ENCODE data around the gene RSAD1.

Gene RSAD1

GRCh38 chr17:50529849-50530248 lies 51.2 kb downstream of the RSAD1 start:
- no peaks in the 10 kb centered on the region for H3K4me1 ChIP-seq (ENCODE audit: low read length)

GRCh38 chr17:50531428-50532025 lies 52.9 kb downstream of the RSAD1 start:
- no peaks in the 10 kb centered on the region for H3K9me3 ChIP-seq (replicated peaks; ENCODE audit: insufficient read depth, low read length)
- H2AFZ ChIP-seq (ENCODE audit: low read length) = no peak overlapping the region
- no peaks in the 10 kb centered on the region for H3K36me3 ChIP-seq (replicated peaks; ENCODE audit: insufficient read depth, low read length)
- H3K27me3 ChIP-seq (replicated peaks; ENCODE audit: insufficient read depth, low read length) = peaks cover 54% of the 10 kb centered on the region
- TF ChIP-seq CTCF (IDR thresholded peaks at IDR 0.05; ENCODE audit: low read length) = no peak
- no peak for TF ChIP-seq EZH2 (optimal IDR thresholded peaks at IDR 0.05; ENCODE audit: low read depth, low read length)
- TF ChIP-seq EZH2phosphoT487 (IDR thresholded peaks at IDR 0.05; ENCODE audit: low read length) = no peak
- H3K4me3 ChIP-seq (ENCODE audit: low read length) = no peak overlapping the region
- H3K4me1 ChIP-seq (ENCODE audit: low read length) = no peaks in the 10 kb centered on the region
- no peak for DNase-seq
- H3K79me2 ChIP-seq (ENCODE audit: low read length) = no peaks in the 10 kb centered on the region
- H3K9me2 ChIP-seq (replicated peaks; ENCODE audit: insufficient read depth, low read length) = no peaks in the 10 kb centered on the region
- H3K4me2 ChIP-seq (ENCODE audit: low read depth, low read length) = no peak overlapping the region
- no peaks in the 10 kb centered on the region for H4K20me1 ChIP-seq (ENCODE audit: insufficient read depth, low read length)
- no peak overlapping the region for H3K9ac ChIP-seq (ENCODE audit: low read length)
- H3K27ac ChIP-seq (ENCODE audit: low read length) = no peak overlapping the region
- no peaks in the 10 kb centered on the region for H3F3A ChIP-seq (ENCODE audit: insufficient read depth, low read length)

More at GRCh38 chr17:50529849-50530248, 51.2 kb downstream of the RSAD1 start:
- Histone ChIP-seq H3F3A (ENCODE audit: insufficient read depth, low read length) (no peaks in the 10 kb centered on the region), H3K9ac (ENCODE audit: low read length) (no peak overlapping the region), H3K36me3 (replicated peaks; ENCODE audit: insufficient read depth, low read length) (no peaks in the 10 kb centered on the region), H3K9me2 (replicated peaks; ENCODE audit: insufficient read depth, low read length) (no peaks in the 10 kb centered on the region), H3K4me3 (ENCODE audit: low read length) (no peak overlapping the region), H2AFZ (ENCODE audit: low read length) (no peak overlapping the region), H4K20me1 (ENCODE audit: insufficient read depth, low read length) (no peaks in the 10 kb centered on the region), H3K79me2 (ENCODE audit: low read length) (no peaks in the 10 kb centered on the region), H3K9me3 (replicated peaks; ENCODE audit: insufficient read depth, low read length) (no peaks in the 10 kb centered on the region), H3K27ac (ENCODE audit: low read length) (no peak overlapping the region), H3K27me3 (replicated peaks; ENCODE audit: insufficient read depth, low read length) (peaks cover 39% of the 10 kb centered on the region), H3K4me2 (ENCODE audit: low read depth, low read length) (no peak overlapping the region)
- no peak for DNase-seq
- TF ChIP-seq EZH2 (optimal IDR thresholded peaks at IDR 0.05; ENCODE audit: low read depth, low read length) (no peak), EZH2phosphoT487 (IDR thresholded peaks at IDR 0.05; ENCODE audit: low read length) (no peak)

GRCh38 chr17:50532452-50533024 lies 53.9 kb downstream of the RSAD1 start, which contains the start of gene EPN3:
EPN3 (plus strand) TSS chr17:50532735; CDS start chr17:50536557, 3,822 bp downstream.
- H3K9me3 ChIP-seq (replicated peaks; ENCODE audit: insufficient read depth, low read length) = no peaks in the 10 kb centered on the region
- H3K4me1 ChIP-seq (ENCODE audit: low read length) = no peaks in the 10 kb centered on the region
- H3K27ac ChIP-seq (ENCODE audit: low read length) = no peak within 1 kb of the TSS
- DNase-seq = no peak
- H3K79me2 ChIP-seq (ENCODE audit: low read length) = no peaks in the 10 kb centered on the region
- no peaks in the 10 kb centered on the region for H3K9me2 ChIP-seq (replicated peaks; ENCODE audit: insufficient read depth, low read length)
- H3K4me2 ChIP-seq (ENCODE audit: low read depth, low read length) = no peak within 1 kb of the TSS
- H2AFZ ChIP-seq (ENCODE audit: low read length) = no peak within 1 kb of the TSS
- no peak within 1 kb of the TSS for H3K9ac ChIP-seq (ENCODE audit: low read length)
- H3K36me3 ChIP-seq (replicated peaks; ENCODE audit: insufficient read depth, low read length) = no peaks in the 10 kb centered on the region
- peaks cover 65% of the 10 kb centered on the region for H3K27me3 ChIP-seq (replicated peaks; ENCODE audit: insufficient read depth, low read length)
- no peaks in the 10 kb centered on the region for H4K20me1 ChIP-seq (ENCODE audit: insufficient read depth, low read length)
- TF ChIP-seq CTCF (IDR thresholded peaks at IDR 0.05; ENCODE audit: low read length) = no peak
- TF ChIP-seq EZH2phosphoT487 (IDR thresholded peaks at IDR 0.05; ENCODE audit: low read length) = no peak
- no peak for TF ChIP-seq EZH2 (optimal IDR thresholded peaks at IDR 0.05; ENCODE audit: low read depth, low read length)
- H3F3A ChIP-seq (ENCODE audit: insufficient read depth, low read length) = no peaks in the 10 kb centered on the region
- no peak within 1 kb of the TSS for H3K4me3 ChIP-seq (ENCODE audit: low read length)

- Histone ChIP-seq H3K9me2 (replicated peaks; ENCODE audit: insufficient read depth, low read length) (no peaks in the 10 kb centered on the region), H3K79me2 (ENCODE audit: low read length) (no peaks in the 10 kb centered on the region), H3K4me1 (ENCODE audit: low read length) (no peaks in the 10 kb centered on the region), H3K9me3 (replicated peaks; ENCODE audit: insufficient read depth, low read length) (no peaks in the 10 kb centered on the region), H3K27me3 (replicated peaks; ENCODE audit: insufficient read depth, low read length) (peaks cover 71% of the 10 kb centered on the region), H3K4me3 (ENCODE audit: low read length) (no peak overlapping the region), H3K36me3 (replicated peaks; ENCODE audit: insufficient read depth, low read length) (no peaks in the 10 kb centered on the region), H3K9ac (ENCODE audit: low read length) (no peak overlapping the region), H3K27ac (ENCODE audit: low read length) (no peak overlapping the region), H4K20me1 (ENCODE audit: insufficient read depth, low read length) (no peaks in the 10 kb centered on the region), H3F3A (ENCODE audit: insufficient read depth, low read length) (no peaks in the 10 kb centered on the region), H2AFZ (ENCODE audit: low read length) (no peak overlapping the region), H3K4me2 (ENCODE audit: low read depth, low read length) (no peak overlapping the region)
- DNase-seq = no peak
- TF ChIP-seq EZH2phosphoT487 (IDR thresholded peaks at IDR 0.05; ENCODE audit: low read length) = no peak
- TF ChIP-seq EZH2 (optimal IDR thresholded peaks at IDR 0.05; ENCODE audit: low read depth, low read length) = no peak
These were observed 54.5 kb downstream of the RSAD1 start for GRCh38 chr17:50533185-50533584.
